ENCODE results near the gene RASA3. TPM values are rescaled to one million over a fixed set of nuclear protein-coding genes. Genes with fewer than 3 reads are reported as not detected.

RASA3 gene
- total and polyA plus RNA-seq, 2 of the 8 experiments (the other 6 are each of a cell fraction or from before 2014, with no cell fraction given), result 7.5 to 21.9 TPM

GRCh38 chr13:114140906-114141250 lies 8.5 kb upstream of the RASA3 start:
- peaks cover 0 to 3% (median 1%) of the 10 kb centered on the region in 4 experiments; a peak in 2 of 7 replicates for H3K4me1 ChIP-seq (replicated peaks in 1 of 4; ENCODE audit: control insufficient read depth in 3 of 4, insufficient read depth in 4 of 4, low read length in 3 of 4)
- POLR2A ChIA-PET (ENCODE audit: partially characterized antibody), result no interaction called here
- H3K27me3 ChIP-seq (replicated peaks in 1 of 4; ENCODE audit: control insufficient read depth in 3 of 4, extremely low read depth in 1 of 4, insufficient read depth in 3 of 4, low read length in 3 of 4), result no peaks in the 10 kb centered on the region
- H3K14ac ChIP-seq (ENCODE audit: insufficient read length), result no peak overlapping the region
- no peak overlapping the region for H4K5ac ChIP-seq (ENCODE audit: insufficient read length, low read depth, low read length)
- H2AK5ac ChIP-seq (ENCODE audit: low read depth, low read length), result no peak overlapping the region; the same call in 1 of the 2 replicates
- H3K36me3 ChIP-seq (ENCODE audit: control insufficient read depth in 2 of 4, insufficient read depth in 4 of 4, low read length in 3 of 4), result no peaks in the 10 kb centered on the region; a peak in 1 of 8 replicates
- peaks cover 0 to 10% of the 10 kb centered on the region in 2 experiments for H4K20me1 ChIP-seq (replicated peaks in 1 of 2; ENCODE audit: control insufficient read depth in 1 of 2, insufficient read depth in 2 of 2, low read length in 2 of 2)
- H3K4me2 ChIP-seq (ENCODE audit: insufficient read depth in 1 of 2, low read depth in 2 of 2, low read length in 2 of 2), result no peak overlapping the region
- CTCF ChIA-PET (ENCODE audit: partially characterized antibody), result interaction anchor here (1.0 kb wide), 1 partner anchor 13 kb away, joined by 3 read pairs; no protein-coding TSS in a partner anchor
- H2BK20ac ChIP-seq (ENCODE audit: low read length), result no peak overlapping the region
- H2BK120ac ChIP-seq (replicated peaks; ENCODE audit: low read depth, low read length), result no peak overlapping the region
- no peak overlapping the region for H3K4ac ChIP-seq (replicated peaks; ENCODE audit: insufficient read length, low read depth, low read length)
- 0 out of 2 replicates have a peak overlapping the region, but pooled peaks have one; percentile 78 for H2BK12ac ChIP-seq (ENCODE audit: low read depth, low read length)
- H4K8ac ChIP-seq (ENCODE audit: extremely low read depth, insufficient read depth, low read length), result no peak overlapping the region; the same call in 1 of the 2 replicates
- no peak overlapping the region for H2AFZ ChIP-seq (ENCODE audit: low read length)
- H3K4me3 ChIP-seq (ENCODE audit: extremely low read depth in 1 of 4, insufficient read depth in 2 of 4, low read depth in 3 of 4, low read length in 4 of 4), result no peak overlapping the region
- no peak overlapping the region for H2BK15ac ChIP-seq (ENCODE audit: low read length)
- no peak overlapping the region for H4K91ac ChIP-seq (replicated peaks; ENCODE audit: insufficient read length, low read length)
- H3K27ac ChIP-seq (ENCODE audit: low read depth, low read length), result no peak overlapping the region
- H3K56ac ChIP-seq (replicated peaks; ENCODE audit: insufficient read length, low read depth, low read length), result no peak overlapping the region
- H3K79me1 ChIP-seq (ENCODE audit: low read depth, low read length), result no peaks in the 10 kb centered on the region
- H3K9me3 ChIP-seq (ENCODE audit: insufficient read depth in 2 of 2, low read depth in 1 of 2, low read length in 1 of 2), result no peaks in the 10 kb centered on the region
- H2BK5ac ChIP-seq (ENCODE audit: low read depth, low read length), result peak overlapping the region; percentile 82; the same call in 1 of the 2 replicates
- H3K9ac ChIP-seq (replicated peaks in 1 of 4; ENCODE audit: extremely low read depth in 1 of 4, low read depth in 3 of 4, low read length in 3 of 4), result no peak overlapping the region
- H3K18ac ChIP-seq (ENCODE audit: extremely low read depth, low read length), result no peak overlapping the region
- H3K23ac ChIP-seq (ENCODE audit: insufficient read length), result no peak overlapping the region
- H3K23me2 ChIP-seq (ENCODE audit: low read depth, low read length), result peaks cover 9% of the 10 kb centered on the region
- DNase-seq (ENCODE audit: low read depth in 1 of 2, low spot score in 2 of 2), result no peak
- no peaks in the 10 kb centered on the region for H3K79me2 ChIP-seq (ENCODE audit: control insufficient read depth in 1 of 2, insufficient read depth in 2 of 2, low read length in 2 of 2)
- WGBS, 2 experiments (ENCODE audit: extremely low coverage in 1 of 2, insufficient coverage in 1 of 2, insufficient read length in 1 of 2, insufficient replicate concordance in 2 of 2, low coverage in 1 of 2, low lambda C conversion rate in 2 of 2, missing lambda C conversion rate in 1 of 2), result 88% methylated on average over 10 of the region's 10 CpGs; no CpG with 5 or more reads in 1 of the 2 experiments
- FAIRE-seq, result no peak
- TF ChIP-seq SP1 (IDR thresholded peaks at IDR 0.05; ENCODE audit: low read depth, low read length) (no peak), MAFK (IDR thresholded peaks at IDR 0.05; ENCODE audit: low read depth, low read length) (no peak), KDM1A (IDR thresholded peaks at IDR 0.05; ENCODE audit: borderline replicate concordance, low read length) (no peak), SIX5 (IDR thresholded peaks at IDR 0.05; ENCODE audit: low read depth, low read length) (no peak), CHD1 (IDR thresholded peaks at IDR 0.05; ENCODE audit: low read depth, low read length) (no peak), KDM4A (IDR thresholded peaks at IDR 0.05; ENCODE audit: low read depth, low read length, severe bottlenecking) (no peak), EZH2 (IDR thresholded peaks at IDR 0.05; ENCODE audit: low read depth, low read length, severe bottlenecking) (no peak), BACH1 (IDR thresholded peaks at IDR 0.05; ENCODE audit: low read length) (no peak), CTBP2 (IDR thresholded peaks at IDR 0.05; ENCODE audit: borderline replicate concordance, insufficient read depth, insufficient read length, low read length) (no peak), CTCF (IDR thresholded peaks at IDR 0.05; ENCODE audit: control extremely low read depth in 1 of 3, insufficient read depth in 1 of 3, low read depth in 1 of 3, low read length in 3 of 3) (no peak), BCL11A (IDR thresholded peaks at IDR 0.05; ENCODE audit: low read depth in 2 of 2, low read length in 2 of 2) (no peak)
